ENCODE data around the gene RNF11. TPM values are rescaled to one million over a fixed set of nuclear protein-coding genes. Genes with fewer than 3 reads are reported as not detected.
A peak's percentile ranks its signal among the peaks of the same experiment; 100 is the strongest.

Gene RNF11
- total RNA-seq, 2 experiments from 2014 or later: 21.5 to 22.6 TPM

DNA sequence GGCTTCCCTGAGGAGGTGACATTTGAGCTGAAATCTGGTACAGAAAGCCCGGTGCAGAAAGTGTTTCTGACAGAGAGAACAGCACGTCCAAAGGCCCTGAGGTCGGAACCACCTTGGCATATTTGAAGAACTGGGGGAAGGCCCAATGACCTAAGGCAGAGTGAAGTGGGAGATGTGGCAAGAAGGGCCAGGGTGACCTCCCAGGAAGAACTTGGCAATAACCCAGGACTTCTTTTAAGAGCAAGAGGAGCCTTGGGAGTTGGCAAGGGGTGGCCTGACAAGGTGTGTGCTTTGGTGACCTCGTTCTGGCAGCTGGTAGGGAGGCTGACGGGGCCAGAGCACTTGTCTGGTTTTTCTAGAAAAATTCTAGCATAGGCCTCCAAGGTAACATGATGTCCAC lies 70.9 kb downstream of the RNF11 start:
- Mint-ChIP-seq H3K4me3 (no peak overlapping the region), H3K9me3 (no peaks in the 10 kb centered on the region), H3K27me3 (no peaks in the 10 kb centered on the region), H3K36me3 (ENCODE audit: low read depth) (no peaks in the 10 kb centered on the region), H3K27ac (no peak overlapping the region), H3K4me1 (ENCODE audit: low read depth) (peaks cover 15% of the 10 kb centered on the region)
- TF ChIP-seq, protein P1, sequence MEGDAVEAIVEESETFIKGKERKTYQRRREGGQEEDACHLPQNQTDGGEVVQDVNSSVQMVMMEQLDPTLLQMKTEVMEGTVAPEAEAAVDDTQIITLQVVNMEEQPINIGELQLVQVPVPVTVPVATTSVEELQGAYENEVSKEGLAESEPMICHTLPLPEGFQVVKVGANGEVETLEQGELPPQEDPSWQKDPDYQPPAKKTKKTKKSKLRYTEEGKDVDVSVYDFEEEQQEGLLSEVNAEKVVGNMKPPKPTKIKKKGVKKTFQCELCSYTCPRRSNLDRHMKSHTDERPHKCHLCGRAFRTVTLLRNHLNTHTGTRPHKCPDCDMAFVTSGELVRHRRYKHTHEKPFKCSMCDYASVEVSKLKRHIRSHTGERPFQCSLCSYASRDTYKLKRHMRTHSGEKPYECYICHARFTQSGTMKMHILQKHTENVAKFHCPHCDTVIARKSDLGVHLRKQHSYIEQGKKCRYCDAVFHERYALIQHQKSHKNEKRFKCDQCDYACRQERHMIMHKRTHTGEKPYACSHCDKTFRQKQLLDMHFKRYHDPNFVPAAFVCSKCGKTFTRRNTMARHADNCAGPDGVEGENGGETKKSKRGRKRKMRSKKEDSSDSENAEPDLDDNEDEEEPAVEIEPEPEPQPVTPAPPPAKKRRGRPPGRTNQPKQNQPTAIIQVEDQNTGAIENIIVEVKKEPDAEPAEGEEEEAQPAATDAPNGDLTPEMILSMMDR (IDR thresholded peaks at IDR 0.05): no peak
- ChIA-PET POLR2A (no interaction called here), CTCF (interaction anchor here (1.1 to 3.2 kb wide), 2 partner anchors 11 to 118 kb away, joined by 3 to 29 read pairs; no protein-coding TSS in a partner anchor)
- intact Hi-C loops (cut with micrococcal nuclease): no loop called here
- no peak for DNase-seq
- ATAC-seq: no peak

DNA sequence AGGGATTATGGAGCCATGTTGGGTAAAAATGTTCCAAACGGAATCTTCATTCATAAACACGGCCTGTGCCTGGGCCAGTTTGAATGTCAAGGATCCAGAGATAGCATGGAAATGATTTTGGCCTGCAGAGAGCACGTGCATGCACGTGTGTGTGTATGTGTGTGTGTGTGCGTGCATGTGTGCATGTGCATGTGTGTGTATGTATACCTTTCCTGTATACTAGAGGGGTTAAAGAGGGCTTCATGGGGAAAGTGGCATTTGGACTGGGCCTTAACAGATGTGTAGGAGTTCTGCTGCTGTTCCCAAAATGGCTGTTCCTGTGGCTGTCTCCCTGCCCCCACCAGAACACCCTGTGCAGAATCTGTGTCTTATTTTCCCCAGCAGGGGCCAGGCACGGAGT lies 72.6 kb downstream of the RNF11 start:
- Mint-ChIP-seq H3K9me3 (no peaks in the 10 kb centered on the region), H3K4me3 (no peak overlapping the region), H3K36me3 (ENCODE audit: low read depth) (no peaks in the 10 kb centered on the region), H3K27ac (no peak overlapping the region), H3K4me1 (ENCODE audit: low read depth) (peaks cover 10% of the 10 kb centered on the region), H3K27me3 (no peaks in the 10 kb centered on the region)
- intact Hi-C loops (cut with micrococcal nuclease): no loop called here
- POLR2A ChIA-PET: no interaction called here
- CTCF ChIA-PET: no interaction called here
- TF ChIP-seq, protein P1 (IDR thresholded peaks at IDR 0.05): no peak
- no peak for DNase-seq
- no peak for ATAC-seq

DNA sequence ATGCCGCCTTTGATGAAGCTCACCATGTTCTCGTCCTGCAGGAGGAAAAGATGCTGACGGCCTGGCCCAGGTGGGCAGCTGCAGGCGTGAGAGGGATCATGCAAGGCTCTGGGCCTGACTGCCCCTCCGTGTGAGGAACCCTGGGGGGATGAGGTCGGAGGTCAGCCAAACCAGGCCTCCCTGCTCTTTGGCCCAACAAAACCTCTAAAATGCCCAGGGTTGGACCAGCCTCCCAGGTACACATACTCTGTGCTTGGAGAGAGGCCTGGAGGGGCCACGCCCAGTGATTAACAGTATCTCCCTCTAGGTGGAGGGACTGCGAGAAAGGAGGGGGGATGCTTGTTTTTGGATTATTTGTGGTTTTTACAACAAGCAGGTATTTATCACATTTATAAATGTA lies 73.2 kb downstream of the RNF11 start:
- peaks cover 9% of the 10 kb centered on the region for H3K4me1 Mint-ChIP-seq (ENCODE audit: low read depth)
- intact Hi-C loops (cut with micrococcal nuclease): no loop called here
- no peaks in the 10 kb centered on the region for H3K27me3 Mint-ChIP-seq
- DNase-seq: no peak
- ChIA-PET CTCF (no interaction called here), POLR2A (no interaction called here)
- H3K4me3 Mint-ChIP-seq: no peak overlapping the region
- no peaks in the 10 kb centered on the region for H3K36me3 Mint-ChIP-seq (ENCODE audit: low read depth)
- H3K9me3 Mint-ChIP-seq: no peaks in the 10 kb centered on the region
- no peak for ATAC-seq
- TF ChIP-seq, protein P1 (IDR thresholded peaks at IDR 0.05): no peak
- no peak overlapping the region for H3K27ac Mint-ChIP-seq

DNA sequence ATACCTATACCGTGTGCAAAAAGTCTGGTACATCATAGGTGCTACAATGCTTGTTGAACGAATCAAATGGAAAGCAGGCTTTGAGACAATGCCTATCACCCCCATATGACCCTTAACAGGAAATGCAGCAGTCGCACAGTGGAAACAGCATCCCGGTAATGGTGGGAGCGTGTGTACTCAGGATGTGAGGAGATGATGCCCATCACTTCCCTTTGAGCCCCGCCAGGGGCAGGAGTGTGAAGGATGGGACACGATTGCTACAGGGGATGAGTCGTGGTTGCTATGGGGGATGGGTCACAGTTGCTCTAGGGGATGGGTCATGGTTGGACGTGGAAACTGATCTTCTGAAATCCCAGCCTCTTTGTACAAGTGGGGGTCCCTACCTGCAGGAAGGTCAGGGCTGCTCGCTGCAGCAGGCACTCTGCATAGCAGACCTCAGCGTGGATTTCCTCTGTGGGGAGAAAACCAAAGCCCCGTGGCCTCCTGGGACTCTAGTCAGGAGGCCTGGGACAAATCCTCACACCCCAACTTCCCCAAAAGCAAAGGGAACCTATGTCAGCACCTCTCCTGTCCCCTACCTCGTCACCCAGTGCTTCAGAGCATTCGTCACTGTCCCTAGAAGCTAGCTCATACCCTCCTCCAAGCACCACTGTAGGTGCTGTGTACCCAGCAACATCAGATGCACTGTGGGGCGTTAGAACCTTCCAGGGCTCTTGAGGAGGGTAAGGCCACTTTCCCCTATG lies 75.0 kb downstream of the RNF11 start:
- CTCF ChIA-PET: interaction anchor here (2.9 kb wide), 1 partner anchor 15 kb away, joined by 10 read pairs; no protein-coding TSS in a partner anchor
- Mint-ChIP-seq H3K36me3 (ENCODE audit: low read depth) (no peaks in the 10 kb centered on the region), H3K9me3 (no peaks in the 10 kb centered on the region), H3K27me3 (no peaks in the 10 kb centered on the region), H3K4me1 (ENCODE audit: low read depth) (peaks cover 11% of the 10 kb centered on the region), H3K27ac (no peak overlapping the region), H3K4me3 (no peak overlapping the region)
- TF ChIP-seq, protein P1 (IDR thresholded peaks at IDR 0.05): no peak
- intact Hi-C loops (cut with micrococcal nuclease): no loop called here
- DNase-seq (peak; percentile 19), ATAC-seq (peak; percentile 55)
- POLR2A ChIA-PET: no interaction called here

DNA sequence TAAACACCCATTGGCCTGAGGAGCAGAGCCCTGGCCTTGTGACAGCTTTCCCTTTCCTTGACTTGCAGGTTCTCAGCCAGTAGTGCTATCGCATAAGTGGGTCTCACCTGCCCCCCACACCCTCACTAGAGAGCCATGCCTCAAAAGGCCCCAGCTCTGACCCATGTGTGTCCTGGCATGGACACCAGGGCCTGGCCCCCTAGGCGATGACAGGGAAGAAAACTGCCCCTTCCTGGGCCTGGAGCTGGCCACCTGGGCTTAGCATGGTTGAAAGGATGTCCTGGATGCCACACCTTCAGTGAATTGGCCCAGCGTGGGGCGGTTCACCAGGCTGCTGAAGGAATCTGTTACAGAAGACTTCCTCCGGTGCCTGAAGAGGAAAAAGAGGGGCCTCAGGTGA lies 75.8 kb downstream of the RNF11 start:
- no peak overlapping the region for H3K4me3 Mint-ChIP-seq
- POLR2A ChIA-PET: no interaction called here
- intact Hi-C loops (cut with micrococcal nuclease): no loop called here
- no peak for DNase-seq
- H3K36me3 Mint-ChIP-seq (ENCODE audit: low read depth): no peaks in the 10 kb centered on the region
- peaks cover 11% of the 10 kb centered on the region for H3K4me1 Mint-ChIP-seq (ENCODE audit: low read depth)
- no peak for ATAC-seq
- H3K9me3 Mint-ChIP-seq: no peaks in the 10 kb centered on the region
- no peaks in the 10 kb centered on the region for H3K27me3 Mint-ChIP-seq
- no peak overlapping the region for H3K27ac Mint-ChIP-seq
- CTCF ChIA-PET: interaction anchor here (1.9 to 2.9 kb wide), 2 partner anchors 15 to 123 kb away, joined by 5 to 10 read pairs; no protein-coding TSS in a partner anchor
- TF ChIP-seq, protein P1 (IDR thresholded peaks at IDR 0.05): no peak

Data from activated CD8-positive, alpha-beta T cell treated with anti-CD3 and anti-CD28 coated beads for 36 hours (primary cell).